Frontal cortex (tissue), 4 donors: Measurements from ENCODE around the gene MAPK1. TPM values are rescaled to one million over a fixed set of nuclear protein-coding genes. Genes with fewer than 3 reads are reported as not detected.
"Not testable (repeated sequence)": the region's sequence is repeated elsewhere in the genome, so short reads cannot be mapped to it uniquely, and the experiment has no call there.

Experiments used
- DNase-seq, 2 donors: peaks; one replicate each; pipeline ENCODE4 v3.0.0; 2012; ENCODE audit warnings: low spot score in 2 of 2
- FAIRE-seq: peaks from 2 replicates; lab custom pipeline; 2012; peaks lifted over from hg19 to GRCh38; lab: Jason Lieb, UNC
- total RNA-seq: library from RNA; depleted of rRNA; stranded (reverse); fragments of >200 nt; gene quantifications from one replicate; pipeline ENCODE4 v1.2.3, GENCODE V29; 2014
- donor health status: control.
- donor health status: control.
- donor health status: control.

MAPK1 gene
- 74.2 TPM for total RNA-seq

DNA sequence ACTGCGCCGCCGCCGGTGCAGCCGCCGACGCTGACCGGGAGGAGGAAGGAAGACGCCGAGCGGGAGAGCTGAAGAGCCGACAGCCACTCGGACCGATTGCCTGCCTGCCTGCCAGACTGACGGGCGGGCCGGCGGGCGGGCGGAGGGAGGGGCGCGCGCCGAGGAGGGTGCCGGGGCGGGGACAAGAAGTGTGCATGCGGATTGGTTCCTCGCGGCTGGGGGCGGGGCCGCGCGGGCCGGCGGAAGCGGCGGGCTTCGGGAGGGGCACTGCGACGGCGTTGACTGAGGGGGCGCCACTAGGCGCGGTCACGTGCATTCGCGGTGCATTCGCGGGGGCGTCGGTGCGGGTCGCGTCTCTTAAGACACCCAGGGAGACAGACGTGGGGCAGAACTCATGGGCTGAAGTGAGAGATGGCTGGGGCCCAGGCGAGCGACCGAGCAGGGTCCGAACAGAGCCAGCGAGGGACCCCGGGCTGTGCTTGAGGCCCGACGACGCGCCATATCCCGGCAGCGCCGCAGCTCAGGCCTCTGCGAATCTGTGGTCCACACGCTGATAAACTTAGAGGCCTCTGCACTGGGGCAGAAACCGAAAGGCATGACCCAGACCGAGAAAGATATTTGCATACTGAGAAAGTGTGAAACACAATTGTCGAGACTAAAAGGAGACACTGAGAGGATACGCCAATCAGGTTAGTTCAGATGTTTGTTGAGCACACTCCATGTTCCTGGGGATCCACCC, at the start of gene MAPK1:
Gene MAPK1, minus strand, starts transcription at position 118 of the 739 bp plus-strand sequence. CDS start 205 bp downstream, outside the sequence.
- no peak for FAIRE-seq
- DNase-seq: peak; percentile 95

DNA sequence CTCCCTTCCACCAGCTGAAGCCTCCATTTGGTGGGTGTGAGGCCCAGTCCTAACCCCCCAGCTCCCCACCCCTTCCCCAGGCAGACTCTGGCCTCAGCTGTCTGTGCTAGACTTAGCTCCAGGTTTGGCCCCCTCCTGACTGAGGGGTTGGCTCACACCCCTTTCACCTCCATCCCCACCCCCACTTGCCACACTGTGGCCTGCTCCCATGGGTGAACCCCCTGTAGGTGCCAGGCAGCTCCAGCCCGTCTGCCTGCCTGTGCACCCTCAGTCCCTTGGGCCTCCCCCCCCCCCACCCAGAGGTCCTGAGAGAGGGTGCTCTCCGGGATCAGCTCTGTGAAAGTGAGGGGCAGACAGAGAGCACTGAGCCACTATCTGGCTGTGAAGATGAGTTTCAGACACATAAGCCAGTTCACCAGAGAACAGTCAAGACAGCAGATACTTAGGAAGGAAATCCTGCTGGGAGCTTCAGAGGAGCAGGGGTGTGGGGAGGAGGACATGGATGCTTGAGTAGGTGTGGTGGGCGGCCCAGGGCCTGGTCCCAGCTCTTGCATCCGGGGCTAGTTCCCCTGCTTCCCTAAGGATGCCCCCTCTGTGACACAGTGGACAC, 49.0 kb upstream of the MAPK1 start:
- DNase-seq: no peak
- no peak for FAIRE-seq

DNA sequence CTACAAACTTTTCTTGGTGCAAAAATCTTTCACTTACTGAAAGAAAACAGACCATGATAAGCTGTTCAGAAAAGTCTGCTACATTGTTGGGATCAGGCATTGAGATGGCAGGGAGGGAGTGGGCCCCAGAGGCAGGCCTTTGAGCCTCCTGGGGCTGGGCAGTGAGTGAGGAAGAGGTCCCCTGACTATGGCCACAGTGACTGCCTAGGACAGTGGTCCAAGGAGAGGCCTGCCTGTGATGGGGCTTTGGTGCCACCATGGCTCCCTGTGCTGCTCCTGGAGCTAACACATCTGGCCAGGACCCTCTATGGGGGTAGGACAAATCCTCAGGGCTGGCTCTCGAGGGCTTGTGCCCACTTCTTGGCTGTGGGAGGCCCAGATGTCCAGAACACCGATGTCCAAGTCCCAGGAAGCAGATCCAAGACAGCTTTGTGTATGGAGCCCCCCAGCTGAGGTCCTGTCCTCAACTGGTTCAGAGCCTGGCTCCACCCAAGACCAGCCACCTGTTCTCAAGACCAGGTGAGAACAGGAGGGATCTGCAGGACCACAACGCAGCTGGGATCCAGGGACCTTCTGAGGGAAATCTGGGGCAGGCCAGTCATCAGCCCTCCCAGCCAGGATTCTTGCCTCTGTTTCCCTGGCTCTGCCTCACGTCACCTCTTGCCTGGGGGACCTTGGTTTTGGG, 48.3 kb upstream of the MAPK1 start:
- peak in 1 of 2 donors; percentile 5 for DNase-seq
- FAIRE-seq: no peak

DNA sequence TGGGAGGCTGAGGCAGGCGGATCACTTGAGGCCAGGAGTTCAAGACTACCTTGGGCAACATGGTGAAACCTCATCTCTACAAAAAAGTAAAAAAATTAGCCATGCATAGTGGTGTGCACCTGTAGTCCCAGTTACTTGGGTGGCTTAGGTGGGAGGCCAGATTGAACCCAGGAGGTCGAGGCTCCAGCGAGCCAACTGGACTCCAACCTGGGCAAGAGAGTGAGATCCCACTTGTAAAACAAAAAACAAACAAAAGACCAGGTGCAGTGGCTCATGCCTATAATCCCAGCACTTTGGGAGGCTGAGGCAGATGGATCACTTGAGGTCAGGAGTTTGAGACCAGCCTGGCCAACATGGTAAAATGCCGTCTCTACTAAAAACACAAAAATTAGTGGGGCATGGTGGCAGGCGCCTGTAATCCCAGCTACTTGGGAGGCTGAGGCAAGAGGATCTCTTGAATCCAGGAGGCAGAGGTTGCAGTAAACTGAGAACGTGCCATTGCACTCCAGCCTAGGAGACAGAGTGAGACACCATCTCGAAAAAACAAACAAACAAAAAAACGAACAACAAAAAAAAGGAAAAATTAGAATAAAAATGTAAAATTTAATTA, 46.7 kb upstream of the MAPK1 start:
- not testable (repeated sequence) for DNase-seq, FAIRE-seq

DNA sequence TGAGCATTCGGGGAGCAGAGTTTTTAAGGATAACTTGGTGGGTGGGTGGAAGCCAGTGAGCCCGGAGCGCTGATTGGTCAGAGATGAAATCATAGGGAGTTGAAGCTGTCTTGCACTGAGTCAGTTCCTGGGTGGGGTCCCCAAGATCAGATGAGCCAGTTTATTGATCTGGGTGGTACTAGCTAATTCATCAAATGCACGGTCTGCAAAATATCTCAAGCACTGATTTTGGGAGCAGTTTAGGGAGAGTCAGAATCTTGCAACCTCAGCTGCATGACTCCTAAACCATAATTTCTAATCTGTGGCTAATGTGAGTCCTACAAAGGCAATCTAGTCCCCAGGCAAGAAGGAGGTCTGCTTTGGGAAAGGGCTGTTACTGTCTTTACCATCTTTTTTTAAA, 42.9 kb upstream of the MAPK1 start:
- not testable (repeated sequence) for DNase-seq, FAIRE-seq

DNA sequence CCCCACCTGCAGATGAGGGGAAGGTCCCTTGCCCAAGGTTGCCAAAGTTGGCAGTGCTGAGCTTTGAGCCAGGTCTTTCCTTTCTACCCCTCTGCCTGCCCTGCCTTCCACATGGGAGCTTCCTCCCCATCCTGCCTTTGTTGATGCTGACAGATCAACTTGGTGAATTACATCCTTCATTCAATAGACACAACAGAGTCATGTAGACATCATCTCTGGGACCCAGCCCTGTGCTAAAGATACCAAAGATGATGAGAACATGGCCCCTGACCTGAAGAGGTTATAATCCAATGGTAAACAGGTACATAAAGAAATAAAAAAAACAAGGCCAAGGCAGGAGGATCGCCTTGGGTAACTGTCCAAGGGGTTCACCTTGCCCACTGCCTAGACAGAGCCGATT, 42.4 kb upstream of the MAPK1 start:
- DNase-seq: no peak
- FAIRE-seq: no peak

DNA sequence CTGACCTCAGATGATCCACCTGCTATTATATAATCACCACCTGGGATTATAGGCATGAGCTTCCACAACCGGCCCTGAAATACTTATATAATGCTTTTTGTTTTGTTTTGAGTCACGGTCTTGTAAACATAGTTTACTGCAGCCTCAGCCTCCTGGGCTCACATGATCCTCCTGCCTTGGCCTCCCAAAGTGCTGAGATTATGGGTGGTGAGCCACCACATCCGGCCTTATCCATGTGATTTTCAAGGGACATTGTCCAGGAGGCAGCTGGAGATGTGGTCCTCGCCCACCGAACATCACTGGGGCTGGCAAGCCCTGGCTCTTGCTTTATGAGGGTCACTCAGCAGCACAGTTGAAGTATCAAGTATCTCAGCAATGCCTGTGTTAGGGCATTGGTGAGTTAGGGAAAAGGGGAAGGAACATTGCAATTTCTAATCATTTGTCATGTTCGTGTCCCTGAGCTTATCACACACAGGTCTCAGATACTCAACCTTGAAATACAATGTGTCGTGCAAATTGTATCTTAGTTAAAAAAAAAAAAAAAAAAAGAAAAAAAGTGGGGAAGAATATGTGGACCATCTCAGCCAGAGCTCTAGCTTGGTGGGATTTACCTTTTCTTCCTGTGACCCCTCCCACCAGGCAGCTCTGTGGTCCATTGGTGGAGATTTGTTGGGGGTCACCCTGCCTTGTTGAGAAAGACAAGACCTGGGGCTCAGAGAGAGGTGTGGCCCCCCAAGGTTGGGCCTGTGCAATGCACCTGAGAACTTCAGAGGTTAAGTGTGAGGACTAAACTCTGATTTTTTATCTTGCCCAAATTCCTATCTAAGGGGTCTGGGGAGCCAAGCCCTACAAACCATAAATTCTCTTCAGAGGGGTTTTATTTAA, 40.4 kb upstream of the MAPK1 start:
- FAIRE-seq (no peak), DNase-seq (no peak)

DNA sequence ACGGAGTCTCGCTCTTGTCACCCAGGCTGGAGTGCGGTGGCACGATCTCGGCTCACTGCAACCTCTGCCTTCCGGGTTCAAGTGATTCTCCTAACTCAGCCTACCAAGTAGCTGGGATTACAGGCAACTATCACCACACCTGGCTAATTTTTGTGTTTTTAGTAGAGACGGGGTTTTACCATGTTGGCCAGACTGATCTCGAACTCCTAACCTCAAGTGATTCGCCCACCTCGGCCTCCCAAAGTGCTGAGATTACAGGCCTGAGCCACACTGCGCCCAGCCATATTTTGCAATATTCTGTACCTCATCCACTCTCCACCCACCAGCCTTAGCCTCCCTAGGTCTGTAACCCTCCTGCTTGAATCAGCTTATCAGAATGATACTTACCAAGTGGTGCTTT, 37.8 kb upstream of the MAPK1 start:
- FAIRE-seq, DNase-seq: not testable (repeated sequence)

DNA sequence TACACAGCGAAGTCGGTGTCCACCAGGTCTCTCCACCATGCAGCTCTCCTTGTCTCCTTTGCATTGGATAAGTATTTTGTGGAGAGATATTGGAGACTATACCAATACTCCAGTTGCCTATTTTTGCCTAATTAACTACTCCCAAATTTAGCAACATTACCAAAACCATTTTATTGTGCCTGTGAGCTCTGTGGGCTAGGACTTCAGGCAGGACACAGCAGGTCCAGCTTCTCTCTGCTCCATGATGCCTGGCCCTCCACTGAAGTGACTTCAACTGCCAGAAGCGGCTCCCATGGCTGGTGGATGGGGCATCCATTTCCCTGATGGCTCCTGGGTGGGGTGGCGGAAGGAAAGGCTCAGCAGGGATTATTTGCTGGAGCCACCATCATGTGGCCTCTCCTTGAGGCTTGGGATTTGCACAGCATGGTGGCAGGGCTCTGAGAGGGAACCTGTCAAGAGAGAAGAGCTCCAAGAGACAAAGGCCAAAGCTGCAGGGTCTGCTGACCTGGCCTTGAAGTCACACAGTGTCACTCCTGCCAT, 36.9 kb upstream of the MAPK1 start:
- FAIRE-seq: no peak
- no peak for DNase-seq

DNA sequence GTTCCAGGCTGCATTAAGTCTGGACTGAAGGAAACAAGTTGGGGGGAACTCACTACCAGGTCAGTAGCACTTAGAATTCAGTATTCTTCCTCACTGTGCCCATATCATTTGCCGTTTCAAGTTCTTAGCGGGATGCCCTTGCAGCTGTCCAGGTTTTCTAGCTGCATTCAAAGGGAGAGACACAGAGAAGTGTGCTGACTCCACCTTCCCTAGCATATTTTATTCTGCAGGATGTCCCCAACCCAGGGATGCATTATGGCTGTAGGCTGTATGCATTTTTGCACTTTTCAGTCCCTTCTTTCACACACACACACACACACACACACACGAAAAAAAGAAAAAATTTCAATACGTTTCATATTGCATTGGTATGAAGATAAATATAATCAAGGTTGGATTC, 35.8 kb upstream of the MAPK1 start:
- DNase-seq (no peak), FAIRE-seq (no peak)

DNA sequence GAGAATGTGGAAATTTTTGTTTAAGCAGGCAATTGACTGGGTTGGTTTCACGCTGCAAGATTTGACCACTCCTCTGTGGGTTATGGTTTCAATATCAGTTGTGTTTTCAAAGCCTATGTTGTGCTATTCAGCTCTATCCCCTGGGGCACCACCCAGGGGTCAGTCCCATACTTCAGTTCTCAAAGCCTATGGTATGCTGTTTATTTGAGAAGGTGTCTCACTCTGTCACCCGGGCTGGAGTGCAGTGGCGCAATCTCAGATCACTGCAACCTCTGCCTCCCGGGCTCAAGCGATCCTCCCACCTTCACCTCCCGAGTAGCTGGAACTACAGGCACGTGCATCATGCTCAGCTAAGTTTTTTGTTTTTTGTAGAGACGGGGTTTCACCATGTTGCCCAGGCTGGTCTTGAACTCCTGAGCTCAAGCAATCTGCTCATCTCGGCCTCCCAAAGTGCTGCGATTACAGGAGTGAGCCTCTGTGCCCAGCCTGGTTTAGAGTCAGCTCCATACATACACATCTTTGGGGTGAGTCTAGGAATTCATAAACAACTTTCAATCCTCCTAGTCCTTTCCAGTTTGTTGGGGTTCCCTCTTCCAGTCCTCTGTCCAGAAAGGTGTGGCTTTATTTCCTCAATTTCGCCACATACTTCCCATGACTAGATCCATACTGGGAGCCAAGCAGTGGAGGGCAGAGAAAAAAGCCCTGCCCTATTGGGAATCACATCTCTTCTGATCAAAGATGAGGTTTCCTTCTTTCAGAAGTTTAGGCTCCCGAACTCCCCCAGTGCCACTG, 35.0 kb upstream of the MAPK1 start:
- FAIRE-seq (no peak), DNase-seq (no peak)

DNA sequence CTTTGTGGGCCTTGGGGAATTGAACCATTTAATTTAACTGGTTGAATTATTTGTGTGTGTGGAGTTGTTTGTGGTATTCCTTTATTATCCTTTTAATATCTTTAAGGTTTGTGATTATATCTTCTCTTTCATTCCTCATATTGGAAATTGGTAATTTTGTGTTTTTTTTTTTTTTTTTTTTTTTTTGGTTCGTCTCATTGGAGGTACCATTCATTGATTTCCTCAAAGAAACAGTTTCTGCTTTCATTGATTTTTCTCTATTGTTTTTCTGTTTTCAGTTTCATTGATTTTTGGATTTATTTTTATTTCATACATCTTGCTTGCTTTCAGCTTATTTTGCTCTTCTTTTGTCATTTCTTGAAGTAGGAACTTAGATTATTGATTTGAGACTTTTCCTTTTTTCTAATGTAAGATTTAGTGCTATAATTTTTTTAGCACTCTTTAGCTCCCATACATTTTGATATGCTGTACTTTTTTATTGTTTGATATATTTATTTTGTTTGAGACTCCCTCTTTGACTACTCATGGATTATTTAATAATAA, 31.0 kb upstream of the MAPK1 start:
- DNase-seq: no peak
- no peak for FAIRE-seq

DNA sequence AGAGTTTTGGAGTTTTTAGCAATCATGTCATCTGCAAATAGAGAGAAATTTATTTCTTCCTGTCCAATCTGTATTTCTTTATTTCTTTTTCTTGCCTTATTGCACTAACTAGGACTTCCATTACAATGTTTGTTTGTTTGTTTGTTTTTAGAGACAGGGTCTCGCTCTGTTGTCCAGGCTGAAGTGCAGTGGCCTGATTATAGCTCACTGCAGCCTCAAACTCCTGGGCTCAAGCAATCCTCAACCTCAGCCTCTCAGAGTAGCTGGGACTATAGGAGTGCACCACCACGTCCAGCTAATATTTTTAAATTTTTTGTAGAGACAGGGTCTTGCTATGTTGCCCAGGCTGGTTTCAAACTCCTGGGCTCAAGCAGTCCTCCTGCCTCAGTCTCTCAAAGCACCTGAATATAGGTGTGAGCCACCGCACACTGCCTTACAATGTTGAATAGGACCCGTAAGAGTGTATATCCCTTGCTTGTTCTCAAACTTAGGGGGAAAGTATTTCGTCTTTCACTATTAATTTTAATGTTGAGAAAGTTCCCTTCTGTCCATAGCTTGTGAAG, 29.6 kb upstream of the MAPK1 start:
- no peak for DNase-seq
- FAIRE-seq: no peak

DNA sequence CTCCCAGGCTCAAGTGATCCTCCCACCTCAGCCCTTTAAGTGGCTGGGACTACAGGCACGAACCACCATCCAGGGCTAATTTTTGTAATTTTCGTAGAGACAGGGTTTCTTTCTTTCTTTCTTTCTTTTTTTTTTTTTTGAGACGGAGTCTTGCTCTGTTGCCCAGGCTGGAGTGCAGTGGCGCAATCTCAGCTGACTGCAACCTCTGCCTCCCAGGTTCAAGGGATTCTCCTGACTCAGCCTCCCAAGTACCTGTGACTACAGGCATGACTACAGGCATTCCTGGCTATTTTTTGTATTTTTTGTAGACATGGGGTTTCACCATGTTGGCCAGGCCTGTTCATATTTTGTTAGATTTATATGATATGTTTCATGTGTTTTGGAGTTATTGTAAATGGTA, 28.8 kb upstream of the MAPK1 start:
- not testable (repeated sequence) for DNase-seq, FAIRE-seq

DNA sequence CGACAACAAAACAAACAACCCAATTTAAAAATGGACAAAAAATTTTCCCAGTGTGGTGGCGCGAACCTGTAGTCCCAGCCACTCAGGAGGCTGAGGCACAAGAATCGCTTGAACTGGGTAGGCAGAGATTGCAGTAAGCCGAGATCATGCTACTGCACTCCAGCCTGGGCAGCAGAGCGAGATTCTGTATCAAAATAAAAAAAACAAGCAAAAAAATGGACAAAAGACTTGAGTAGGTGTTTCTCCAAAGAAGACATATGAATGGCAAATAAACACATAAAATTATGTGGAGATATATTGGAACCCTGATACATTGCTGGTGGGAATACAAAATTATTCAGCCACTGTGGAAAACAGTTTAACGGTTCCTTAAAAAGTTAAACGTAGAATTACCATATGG, 27.4 kb upstream of the MAPK1 start:
- no peak for FAIRE-seq
- no peak for DNase-seq

DNA sequence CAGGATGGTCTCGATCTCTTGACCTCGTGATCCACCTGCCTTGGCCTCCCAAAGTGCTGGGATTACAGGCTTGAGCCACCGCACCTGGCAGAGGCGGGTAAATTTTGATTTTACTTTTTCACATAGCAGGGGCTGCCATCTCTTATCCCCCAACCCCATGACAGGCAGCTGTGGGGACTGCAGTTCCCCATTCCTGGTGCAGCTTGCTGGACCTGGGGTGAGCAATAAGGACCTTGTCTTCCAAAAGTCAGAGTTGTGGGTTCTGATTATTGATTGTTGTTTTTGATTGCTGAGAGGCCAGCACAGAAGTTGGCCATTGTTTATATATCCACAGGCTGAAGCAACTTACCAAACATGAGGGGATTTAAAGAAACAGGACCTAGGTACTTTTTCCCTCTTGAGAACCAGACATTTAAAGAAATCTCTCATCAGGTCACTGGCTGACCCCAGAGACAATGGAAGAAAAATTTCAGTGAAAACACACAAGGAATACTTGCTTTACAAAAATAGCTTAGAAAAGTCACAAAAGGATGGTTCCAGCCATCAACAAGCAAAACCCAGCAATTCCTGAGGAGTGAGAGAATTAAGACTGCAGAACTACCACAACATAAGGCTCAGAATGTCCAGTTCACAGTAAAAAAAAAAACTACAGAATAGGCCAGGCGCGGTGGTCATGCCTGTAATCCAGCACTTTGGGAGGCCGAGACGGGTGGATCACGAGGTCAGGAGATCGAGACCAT, 22.0 kb upstream of the MAPK1 start:
- FAIRE-seq (no peak), DNase-seq (no peak)

DNA sequence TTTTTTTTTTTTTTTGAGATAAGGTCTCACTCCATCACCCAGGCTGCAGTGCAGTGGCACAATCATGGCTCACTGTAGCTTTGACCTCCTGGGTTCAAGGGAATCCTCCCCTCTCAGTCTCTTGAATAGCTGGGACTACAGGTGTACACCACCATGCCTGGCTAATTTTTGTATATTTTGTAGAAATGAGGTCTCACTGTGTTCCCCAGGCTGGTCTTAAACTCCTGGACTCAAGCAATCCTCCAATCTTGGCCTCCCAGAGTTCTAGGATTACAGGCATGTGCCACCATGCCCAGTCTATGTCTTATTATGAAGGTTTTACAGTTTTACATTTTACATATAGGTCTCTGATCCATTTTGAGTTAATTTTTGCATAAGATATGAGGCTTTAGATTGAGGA, 20.4 kb upstream of the MAPK1 start:
- no peak for DNase-seq
- FAIRE-seq: no peak
